Measurements from ENCODE around the gene MDP1. TPM values are rescaled to one million over a fixed set of nuclear protein-coding genes. Genes with fewer than 3 reads are reported as not detected.

Gene MDP1
- total and polyA plus RNA-seq, 2 experiments from 2014 or later = 9.8 to 31.1 TPM

- DNase-seq (ENCODE audit: low spot score) = no peak
- no peaks in the 10 kb centered on the region for H3K27me3 ChIP-seq (ENCODE audit: insufficient read depth)
- Mint-ChIP-seq H3K27me3 (ENCODE audit: insufficient read depth, low read depth, poor library complexity) (peaks cover 11% of the 10 kb centered on the region), H3K9me3 (no peaks in the 10 kb centered on the region), H3K4me1 (peaks cover 6% of the 10 kb centered on the region), H3K36me3 (ENCODE audit: low read depth) (peaks cover 6% of the 10 kb centered on the region; the same call in 2 of the 3 replicates), H3K4me3 (no peak overlapping the region), H3K27ac (no peak overlapping the region)
- H3K4me3 ChIP-seq = no peak overlapping the region
- no peaks in the 10 kb centered on the region for H3K4me1 ChIP-seq (ENCODE audit: insufficient read depth)
- no peaks in the 10 kb centered on the region for H3F3A ChIP-seq (replicated peaks; ENCODE audit: low read depth)
- no peaks in the 10 kb centered on the region for H3K36me3 ChIP-seq (ENCODE audit: insufficient read depth)
- H3K4me2 ChIP-seq = no peak overlapping the region
- no peak overlapping the region for H2AFZ ChIP-seq
- no peaks in the 10 kb centered on the region for H3K9me2 ChIP-seq (ENCODE audit: insufficient read depth)
- H4K20me1 ChIP-seq (replicated peaks; ENCODE audit: insufficient read depth) = no peaks in the 10 kb centered on the region
- no peaks in the 10 kb centered on the region for H3K79me2 ChIP-seq (replicated peaks; ENCODE audit: insufficient read depth)
- TF ChIP-seq, protein P1, sequence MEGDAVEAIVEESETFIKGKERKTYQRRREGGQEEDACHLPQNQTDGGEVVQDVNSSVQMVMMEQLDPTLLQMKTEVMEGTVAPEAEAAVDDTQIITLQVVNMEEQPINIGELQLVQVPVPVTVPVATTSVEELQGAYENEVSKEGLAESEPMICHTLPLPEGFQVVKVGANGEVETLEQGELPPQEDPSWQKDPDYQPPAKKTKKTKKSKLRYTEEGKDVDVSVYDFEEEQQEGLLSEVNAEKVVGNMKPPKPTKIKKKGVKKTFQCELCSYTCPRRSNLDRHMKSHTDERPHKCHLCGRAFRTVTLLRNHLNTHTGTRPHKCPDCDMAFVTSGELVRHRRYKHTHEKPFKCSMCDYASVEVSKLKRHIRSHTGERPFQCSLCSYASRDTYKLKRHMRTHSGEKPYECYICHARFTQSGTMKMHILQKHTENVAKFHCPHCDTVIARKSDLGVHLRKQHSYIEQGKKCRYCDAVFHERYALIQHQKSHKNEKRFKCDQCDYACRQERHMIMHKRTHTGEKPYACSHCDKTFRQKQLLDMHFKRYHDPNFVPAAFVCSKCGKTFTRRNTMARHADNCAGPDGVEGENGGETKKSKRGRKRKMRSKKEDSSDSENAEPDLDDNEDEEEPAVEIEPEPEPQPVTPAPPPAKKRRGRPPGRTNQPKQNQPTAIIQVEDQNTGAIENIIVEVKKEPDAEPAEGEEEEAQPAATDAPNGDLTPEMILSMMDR (conservative IDR thresholded peaks at IDR 0.05; ENCODE audit: low read depth in 2 of 2) = no peak
- no peak for TF ChIP-seq ZNF114 (CRISPR knock-in tag; IDR thresholded peaks at IDR 0.05)
- no peak for TF ChIP-seq JUNB (IDR thresholded peaks at IDR 0.05; ENCODE audit: unreplicated experiment)
- TF ChIP-seq EZH2 (IDR thresholded peaks at IDR 0.05; ENCODE audit: low read depth, unreplicated experiment) = no peak
- TF ChIP-seq STAT1 (IDR thresholded peaks at IDR 0.05; ENCODE audit: unreplicated experiment) = no peak
- TF ChIP-seq REST (IDR thresholded peaks at IDR 0.05; ENCODE audit: unreplicated experiment) = no peak
- TF ChIP-seq, protein P2, sequence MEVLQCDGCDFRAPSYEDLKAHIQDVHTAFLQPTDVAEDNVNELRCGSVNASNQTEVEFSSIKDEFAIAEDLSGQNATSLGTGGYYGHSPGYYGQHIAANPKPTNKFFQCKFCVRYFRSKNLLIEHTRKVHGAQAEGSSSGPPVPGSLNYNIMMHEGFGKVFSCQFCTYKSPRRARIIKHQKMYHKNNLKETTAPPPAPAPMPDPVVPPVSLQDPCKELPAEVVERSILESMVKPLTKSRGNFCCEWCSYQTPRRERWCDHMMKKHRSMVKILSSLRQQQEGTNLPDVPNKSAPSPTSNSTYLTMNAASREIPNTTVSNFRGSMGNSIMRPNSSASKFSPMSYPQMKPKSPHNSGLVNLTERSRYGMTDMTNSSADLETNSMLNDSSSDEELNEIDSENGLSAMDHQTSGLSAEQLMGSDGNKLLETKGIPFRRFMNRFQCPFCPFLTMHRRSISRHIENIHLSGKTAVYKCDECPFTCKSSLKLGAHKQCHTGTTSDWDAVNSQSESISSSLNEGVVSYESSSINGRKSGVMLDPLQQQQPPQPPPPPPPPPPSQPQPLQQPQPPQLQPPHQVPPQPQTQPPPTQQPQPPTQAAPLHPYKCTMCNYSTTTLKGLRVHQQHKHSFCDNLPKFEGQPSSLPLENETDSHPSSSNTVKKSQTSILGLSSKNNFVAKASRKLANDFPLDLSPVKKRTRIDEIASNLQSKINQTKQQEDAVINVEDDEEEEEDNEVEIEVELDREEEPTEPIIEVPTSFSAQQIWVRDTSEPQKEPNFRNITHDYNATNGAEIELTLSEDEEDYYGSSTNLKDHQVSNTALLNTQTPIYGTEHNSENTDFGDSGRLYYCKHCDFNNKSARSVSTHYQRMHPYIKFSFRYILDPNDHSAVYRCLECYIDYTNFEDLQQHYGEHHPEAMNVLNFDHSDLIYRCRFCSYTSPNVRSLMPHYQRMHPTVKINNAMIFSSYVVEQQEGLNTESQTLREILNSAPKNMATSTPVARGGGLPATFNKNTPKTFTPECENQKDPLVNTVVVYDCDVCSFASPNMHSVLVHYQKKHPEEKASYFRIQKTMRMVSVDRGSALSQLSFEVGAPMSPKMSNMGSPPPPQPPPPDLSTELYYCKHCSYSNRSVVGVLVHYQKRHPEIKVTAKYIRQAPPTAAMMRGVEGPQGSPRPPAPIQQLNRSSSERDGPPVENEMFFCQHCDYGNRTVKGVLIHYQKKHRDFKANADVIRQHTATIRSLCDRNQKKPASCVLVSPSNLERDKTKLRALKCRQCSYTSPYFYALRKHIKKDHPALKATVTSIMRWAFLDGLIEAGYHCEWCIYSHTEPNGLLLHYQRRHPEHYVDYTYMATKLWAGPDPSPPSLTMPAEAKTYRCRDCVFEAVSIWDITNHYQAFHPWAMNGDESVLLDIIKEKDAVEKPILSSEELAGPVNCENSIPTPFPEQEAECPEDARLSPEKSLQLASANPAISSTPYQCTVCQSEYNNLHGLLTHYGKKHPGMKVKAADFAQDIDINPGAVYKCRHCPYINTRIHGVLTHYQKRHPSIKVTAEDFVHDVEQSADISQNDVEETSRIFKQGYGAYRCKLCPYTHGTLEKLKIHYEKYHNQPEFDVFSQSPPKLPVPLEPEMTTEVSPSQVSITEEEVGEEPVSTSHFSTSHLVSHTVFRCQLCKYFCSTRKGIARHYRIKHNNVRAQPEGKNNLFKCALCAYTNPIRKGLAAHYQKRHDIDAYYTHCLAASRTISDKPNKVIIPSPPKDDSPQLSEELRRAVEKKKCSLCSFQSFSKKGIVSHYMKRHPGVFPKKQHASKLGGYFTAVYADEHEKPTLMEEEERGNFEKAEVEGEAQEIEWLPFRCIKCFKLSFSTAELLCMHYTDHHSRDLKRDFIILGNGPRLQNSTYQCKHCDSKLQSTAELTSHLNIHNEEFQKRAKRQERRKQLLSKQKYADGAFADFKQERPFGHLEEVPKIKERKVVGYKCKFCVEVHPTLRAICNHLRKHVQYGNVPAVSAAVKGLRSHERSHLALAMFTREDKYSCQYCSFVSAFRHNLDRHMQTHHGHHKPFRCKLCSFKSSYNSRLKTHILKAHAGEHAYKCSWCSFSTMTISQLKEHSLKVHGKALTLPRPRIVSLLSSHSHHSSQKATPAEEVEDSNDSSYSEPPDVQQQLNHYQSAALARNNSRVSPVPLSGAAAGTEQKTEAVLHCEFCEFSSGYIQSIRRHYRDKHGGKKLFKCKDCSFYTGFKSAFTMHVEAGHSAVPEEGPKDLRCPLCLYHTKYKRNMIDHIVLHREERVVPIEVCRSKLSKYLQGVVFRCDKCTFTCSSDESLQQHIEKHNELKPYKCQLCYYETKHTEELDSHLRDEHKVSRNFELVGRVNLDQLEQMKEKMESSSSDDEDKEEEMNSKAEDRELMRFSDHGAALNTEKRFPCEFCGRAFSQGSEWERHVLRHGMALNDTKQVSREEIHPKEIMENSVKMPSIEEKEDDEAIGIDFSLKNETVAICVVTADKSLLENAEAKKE (CRISPR knock-in tag; IDR thresholded peaks at IDR 0.05) = no peak
- no peak for TF ChIP-seq POLR2AphosphoS5 (IDR thresholded peaks at IDR 0.05; ENCODE audit: low read depth)
- TF ChIP-seq, protein P3, sequence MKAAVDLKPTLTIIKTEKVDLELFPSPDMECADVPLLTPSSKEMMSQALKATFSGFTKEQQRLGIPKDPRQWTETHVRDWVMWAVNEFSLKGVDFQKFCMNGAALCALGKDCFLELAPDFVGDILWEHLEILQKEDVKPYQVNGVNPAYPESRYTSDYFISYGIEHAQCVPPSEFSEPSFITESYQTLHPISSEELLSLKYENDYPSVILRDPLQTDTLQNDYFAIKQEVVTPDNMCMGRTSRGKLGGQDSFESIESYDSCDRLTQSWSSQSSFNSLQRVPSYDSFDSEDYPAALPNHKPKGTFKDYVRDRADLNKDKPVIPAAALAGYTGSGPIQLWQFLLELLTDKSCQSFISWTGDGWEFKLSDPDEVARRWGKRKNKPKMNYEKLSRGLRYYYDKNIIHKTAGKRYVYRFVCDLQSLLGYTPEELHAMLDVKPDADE (IDR thresholded peaks at IDR 0.05) = no peak
- TF ChIP-seq NANOG (IDR thresholded peaks at IDR 0.05; ENCODE audit: borderline replicate concordance) = no peak
- TF ChIP-seq ZNF331 (CRISPR knock-in tag; IDR thresholded peaks at IDR 0.05; ENCODE audit: low read depth) = no peak
- TF ChIP-seq CREB1 (CRISPR knock-in tag; IDR thresholded peaks at IDR 0.05; ENCODE audit: low read depth) = no peak
- TF ChIP-seq EZH2phosphoT487 (IDR thresholded peaks at IDR 0.05; ENCODE audit: unreplicated experiment) = no peak
- no peak for ATAC-seq
- no peak overlapping the region for H3K27ac ChIP-seq (ENCODE audit: low read depth)
Observed at GRCh38 chr14:24263848-24264247, 48.0 kb upstream of the MDP1 start.
